Raji (cell line): ENCODE data around the gene GPS1.

Source experiments
- POLR2A ChIP-seq: IDR thresholded peaks from 2 replicates; pipeline ENCODE4 v1.6.1; 2011; ENCODE audit warnings: low read depth, low read length, control low read depth; ENCODE audit not compliant: insufficient read depth

The GPS1 gene

DNA sequence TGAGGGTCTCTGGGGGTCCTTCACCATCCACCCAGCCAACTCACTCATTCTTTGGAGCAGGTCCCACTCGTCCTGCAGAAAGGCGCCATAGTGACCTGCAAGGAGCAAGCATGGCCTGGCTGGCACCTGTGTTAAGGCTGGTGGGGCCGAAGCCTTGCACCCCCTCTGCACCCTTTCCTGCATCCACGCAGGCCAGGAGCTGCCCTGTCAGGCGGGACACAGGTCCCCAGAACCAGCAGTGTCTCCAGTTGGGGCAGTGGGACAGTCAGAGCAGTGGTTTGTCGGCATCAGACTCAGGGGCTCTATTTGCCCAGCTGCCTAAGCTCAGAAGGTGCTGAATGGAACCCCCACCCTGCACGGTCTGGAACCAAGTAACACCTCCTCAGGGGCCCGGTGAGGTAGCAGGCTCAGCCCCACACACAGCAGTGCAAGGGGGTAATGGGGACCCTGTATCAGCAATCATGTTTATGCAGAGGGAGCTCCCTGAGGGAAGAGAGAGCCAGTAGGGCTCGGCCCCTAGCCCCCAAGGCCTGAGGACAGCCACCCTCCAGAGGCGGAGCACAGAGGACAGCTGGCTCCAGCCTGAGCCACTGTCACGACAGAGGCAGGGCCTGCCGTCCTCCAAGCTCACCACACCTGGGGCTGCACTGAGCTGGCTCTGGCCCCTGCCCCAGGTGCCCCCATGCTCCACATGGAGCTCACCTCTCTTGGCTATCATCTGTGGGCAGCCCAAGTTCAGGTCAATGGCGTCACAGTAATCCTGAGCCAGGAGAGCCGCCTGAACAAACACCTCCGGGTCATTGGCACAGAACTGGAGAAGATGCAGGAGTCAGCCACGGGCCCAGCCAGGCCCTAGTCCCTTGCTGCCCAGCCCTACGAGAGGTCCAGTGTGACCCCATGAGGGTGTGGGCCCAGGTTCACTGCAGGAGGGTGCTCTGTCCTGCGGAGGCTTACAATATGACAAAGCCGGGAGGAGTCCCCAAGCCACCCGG lies 12.0 kb downstream of the GPS1 start:
- no peak for TF ChIP-seq POLR2A

DNA sequence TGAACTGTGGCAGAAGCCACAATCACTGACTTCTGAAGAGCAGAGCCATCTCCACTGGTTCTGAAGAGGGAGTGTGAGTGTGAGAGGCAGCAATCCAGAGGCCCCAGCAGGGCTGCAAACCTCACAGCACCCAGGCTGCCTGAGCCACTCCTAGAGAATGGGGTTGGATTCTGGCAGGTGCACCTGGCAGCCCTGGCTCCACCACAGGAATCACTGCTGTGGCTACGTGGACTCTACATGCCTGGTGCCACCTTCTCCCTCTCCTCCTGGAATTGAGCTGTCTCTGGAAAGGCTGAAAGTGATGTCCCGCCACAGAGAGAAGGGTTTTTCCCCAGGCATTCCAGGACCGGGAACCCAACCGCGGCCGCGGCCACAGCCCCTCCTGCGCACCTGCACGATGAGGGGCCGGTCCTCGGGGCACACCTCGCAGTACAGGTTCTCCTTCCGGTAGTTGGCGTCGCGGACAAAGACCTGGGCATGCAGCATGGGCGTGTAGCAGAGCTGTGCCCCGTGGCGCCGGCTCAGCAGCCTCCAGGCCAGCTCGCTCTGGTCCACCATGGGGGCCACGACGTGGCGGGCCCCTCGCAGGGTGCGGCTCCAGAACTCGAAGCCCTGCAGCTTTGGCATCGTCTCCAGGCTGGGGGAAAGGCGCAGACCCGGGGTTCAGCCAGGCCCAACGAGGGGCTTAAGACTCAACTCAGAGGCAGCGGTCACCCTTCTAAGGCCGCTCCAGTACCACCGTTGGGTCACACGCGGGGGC lies 12.9 kb downstream of the GPS1 start:
- TF ChIP-seq POLR2A = no peak

DNA sequence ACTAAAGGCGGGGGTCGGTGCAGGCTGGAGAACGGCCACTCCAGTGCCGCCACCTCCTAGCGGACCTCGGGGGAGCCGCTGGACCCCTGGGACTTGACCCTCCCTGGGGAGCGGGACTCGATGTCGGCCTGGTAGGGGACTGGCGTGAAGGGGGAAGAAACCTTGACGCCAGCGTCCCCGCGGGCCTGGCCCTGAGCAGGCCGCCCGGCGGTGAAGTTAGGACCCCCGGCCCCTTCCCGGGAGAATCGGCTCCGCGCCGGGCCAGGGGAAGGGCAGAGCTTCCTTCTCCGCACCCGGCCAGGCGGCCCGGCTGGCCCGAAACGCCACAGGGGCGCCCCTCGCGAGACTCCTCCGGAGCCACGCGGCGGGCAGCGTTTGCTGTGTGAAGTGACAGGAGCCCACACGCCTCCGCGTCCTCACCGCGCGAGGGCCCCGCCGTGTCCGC lies 13.5 kb downstream of the GPS1 start:
- no peak for TF ChIP-seq POLR2A

GRCh38 chr17:82065638-82066303 lies 14.1 kb downstream of the GPS1 start, which contains the start of gene DUS1L:
DUS1L (minus strand) TSS chr17:82065804; CDS start chr17:82065059, 745 bp downstream.
- TF ChIP-seq POLR2A = peak; percentile 72

GRCh38 chr17:82070611-82071010 lies 18.9 kb downstream of the GPS1 start:
- TF ChIP-seq POLR2A = no peak

DNA sequence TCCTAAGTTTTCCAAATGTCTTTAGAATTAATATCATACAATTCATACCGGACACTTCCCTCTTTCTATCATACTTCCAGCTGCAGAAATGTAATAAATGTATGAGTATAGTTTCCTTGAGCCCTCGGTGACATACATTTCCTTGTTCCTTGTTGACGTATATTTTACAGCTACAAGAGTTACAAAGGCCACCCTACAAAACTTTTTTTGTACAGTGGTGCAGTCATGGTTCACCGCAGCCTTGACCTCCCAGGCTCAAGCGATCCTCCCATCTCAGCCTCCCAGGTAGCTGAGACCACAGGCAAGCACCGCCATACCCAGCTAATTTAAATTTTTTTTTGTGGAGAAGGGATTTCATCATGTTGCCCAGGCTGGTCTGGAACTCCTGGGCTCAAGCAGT lies 21.1 kb downstream of the GPS1 start:
- TF ChIP-seq POLR2A = no peak

DNA sequence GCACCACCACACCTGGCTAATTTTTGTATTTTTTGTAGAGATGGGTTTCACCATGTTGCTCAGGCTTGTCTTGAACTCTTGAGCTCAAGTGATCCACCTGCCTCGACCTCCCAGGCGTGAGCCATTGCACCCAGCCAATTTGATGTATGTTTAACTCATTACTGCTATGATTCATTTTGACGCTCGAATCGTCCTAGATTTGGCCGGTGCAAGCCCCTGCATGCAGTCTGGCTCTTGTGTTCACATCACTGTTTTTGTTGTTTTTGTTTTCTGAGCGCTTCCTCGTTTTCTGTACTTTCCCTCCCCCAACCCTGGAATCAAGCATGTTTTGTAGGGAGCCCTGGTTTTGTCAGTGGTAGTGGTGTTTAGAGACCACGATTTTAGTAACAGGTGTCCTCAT lies 21.7 kb downstream of the GPS1 start:
- TF ChIP-seq POLR2A = no peak

- TF ChIP-seq POLR2A = no peak
Measured at GRCh38 chr17:82076018-82076784, 24.5 kb downstream of the GPS1 start.

GRCh38 chr17:82076785-82077591 lies 25.3 kb downstream of the GPS1 start:
- no peak for TF ChIP-seq POLR2A

DNA sequence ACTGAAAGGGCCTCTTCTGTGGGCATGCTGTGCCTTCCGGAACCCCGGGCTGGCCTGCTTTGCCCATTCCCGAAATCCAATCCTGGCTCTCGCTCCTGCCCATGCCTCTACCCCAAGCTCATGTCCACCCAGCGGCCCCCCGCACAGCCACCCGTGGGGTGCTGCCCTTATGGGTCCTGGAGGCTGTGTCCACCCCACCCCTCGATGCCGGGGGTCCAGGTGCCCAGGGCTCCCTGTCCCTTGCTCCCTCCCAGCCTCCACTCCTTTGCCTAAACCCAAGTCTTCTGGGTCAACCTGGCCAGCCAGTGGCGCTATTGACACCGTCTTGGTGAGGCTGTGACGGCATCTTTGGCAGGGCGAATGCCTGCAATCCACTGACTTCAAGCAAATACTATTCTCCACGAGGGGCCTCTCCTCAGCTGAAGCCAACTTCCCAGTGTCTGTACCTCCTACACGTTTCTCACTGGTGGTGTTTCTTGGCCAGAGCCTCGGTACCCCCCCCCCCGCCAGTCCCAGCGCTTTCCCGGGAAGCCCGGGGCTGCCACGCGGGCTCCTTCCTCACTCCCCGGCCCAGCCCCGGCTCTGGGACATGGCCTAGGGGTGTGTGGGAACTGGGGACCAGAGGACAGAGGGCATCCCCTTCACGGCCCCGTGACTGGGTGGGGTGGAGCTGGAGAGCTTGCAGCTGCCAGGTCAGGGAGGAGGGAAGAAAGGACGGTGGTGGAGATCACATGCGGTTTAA lies 26.1 kb downstream of the GPS1 start:
- no peak for TF ChIP-seq POLR2A

DNA sequence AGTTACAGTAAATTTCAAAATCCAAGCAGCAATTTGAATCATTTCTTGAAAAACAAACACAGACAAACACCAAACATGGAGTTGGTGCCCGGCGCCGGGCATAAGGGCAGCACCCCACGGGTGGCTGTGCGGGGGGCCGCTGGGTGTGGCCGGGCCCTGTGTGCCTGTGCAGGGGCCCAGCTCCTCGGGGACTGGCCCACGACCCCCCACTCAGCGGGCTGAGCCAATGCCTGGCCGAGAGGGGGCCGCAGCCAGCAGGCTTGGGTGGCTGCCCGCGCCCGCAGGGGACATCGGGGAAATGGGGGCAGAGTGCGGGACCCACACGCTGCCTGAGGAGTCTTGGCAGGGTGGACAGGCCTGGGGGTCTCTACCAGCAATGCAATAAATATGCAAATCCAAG lies 26.7 kb downstream of the GPS1 start:
- no peak for TF ChIP-seq POLR2A

GRCh38 chr17:82079001-82079677 lies 27.4 kb downstream of the GPS1 start:
- TF ChIP-seq POLR2A = no peak

- no peak for TF ChIP-seq POLR2A
Measured at GRCh38 chr17:82080048-82080788, 28.5 kb downstream of the GPS1 start.
